Fibroblast of skin of left quadriceps (primary cell): ENCODE results near the gene VOPP1.

Experiments used
- DNase-seq, 2 experiments: peaks; one replicate each; pipeline ENCODE4 v3.0.0-alpha.2; 2013; ENCODE audit warnings: low read depth in 2 of 2

VOPP1 gene

GRCh38 chr7:55555160-55555559 lies 17.1 kb downstream of the VOPP1 start:
- DNase-seq, result no peak

GRCh38 chr7:55554038-55554437 lies 18.3 kb downstream of the VOPP1 start:
- DNase-seq, result no peak

- DNase-seq, result no peak
Observed at GRCh38 chr7:55553024-55553345, 19.3 kb downstream of the VOPP1 start.

- DNase-seq, result peak in 1 of 2 experiments; percentile 55
Observed at GRCh38 chr7:55552320-55553023, 19.8 kb downstream of the VOPP1 start.

- no peak for DNase-seq
Observed at GRCh38 chr7:55550841-55551537, 21.3 kb downstream of the VOPP1 start.

GRCh38 chr7:55550010-55550663 lies 22.2 kb downstream of the VOPP1 start:
- DNase-seq, result no peak

- DNase-seq, result no peak
Observed at GRCh38 chr7:55549457-55549856, 22.8 kb downstream of the VOPP1 start.

GRCh38 chr7:55548295-55548731 lies 24.0 kb downstream of the VOPP1 start:
- DNase-seq, result no peak

- DNase-seq, result no peak
Observed at GRCh38 chr7:55546814-55547213, 25.5 kb downstream of the VOPP1 start.

- peak in 1 of 2 experiments; percentile 26 for DNase-seq
Observed at GRCh38 chr7:55545496-55545895, 26.8 kb downstream of the VOPP1 start.

- DNase-seq, result no peak
Observed at GRCh38 chr7:55540226-55540858, 32.0 kb downstream of the VOPP1 start.

GRCh38 chr7:55539380-55539779 lies 32.9 kb downstream of the VOPP1 start:
- no peak for DNase-seq

- DNase-seq, result peak; percentile 88 to 89
Observed at GRCh38 chr7:55538538-55538937, 33.8 kb downstream of the VOPP1 start.

- no peak for DNase-seq
Observed at GRCh38 chr7:55537458-55537990, 34.8 kb downstream of the VOPP1 start.

- DNase-seq, result no peak
Observed at GRCh38 chr7:55536619-55537457, 35.5 kb downstream of the VOPP1 start.

- DNase-seq, result no peak
Observed at GRCh38 chr7:55535617-55536016, 36.7 kb downstream of the VOPP1 start.

- no peak for DNase-seq
Observed at GRCh38 chr7:55534916-55535590, 37.2 kb downstream of the VOPP1 start.

GRCh38 chr7:55534262-55534915 lies 37.9 kb downstream of the VOPP1 start:
- no peak for DNase-seq

GRCh38 chr7:55533729-55534080 lies 38.6 kb downstream of the VOPP1 start:
- no peak for DNase-seq

GRCh38 chr7:55533050-55533728 lies 39.1 kb downstream of the VOPP1 start:
- no peak for DNase-seq
